Measurements from ENCODE around the gene IVD.

Gene IVD

GRCh38 chr15:40405501-40406381 lies at the start of gene IVD:
Gene IVD, plus strand, starts transcription at chr15:40405795. Its CDS starts 33 bp downstream, at chr15:40405828.
- peak; percentile 81 for DNase-seq

DNA sequence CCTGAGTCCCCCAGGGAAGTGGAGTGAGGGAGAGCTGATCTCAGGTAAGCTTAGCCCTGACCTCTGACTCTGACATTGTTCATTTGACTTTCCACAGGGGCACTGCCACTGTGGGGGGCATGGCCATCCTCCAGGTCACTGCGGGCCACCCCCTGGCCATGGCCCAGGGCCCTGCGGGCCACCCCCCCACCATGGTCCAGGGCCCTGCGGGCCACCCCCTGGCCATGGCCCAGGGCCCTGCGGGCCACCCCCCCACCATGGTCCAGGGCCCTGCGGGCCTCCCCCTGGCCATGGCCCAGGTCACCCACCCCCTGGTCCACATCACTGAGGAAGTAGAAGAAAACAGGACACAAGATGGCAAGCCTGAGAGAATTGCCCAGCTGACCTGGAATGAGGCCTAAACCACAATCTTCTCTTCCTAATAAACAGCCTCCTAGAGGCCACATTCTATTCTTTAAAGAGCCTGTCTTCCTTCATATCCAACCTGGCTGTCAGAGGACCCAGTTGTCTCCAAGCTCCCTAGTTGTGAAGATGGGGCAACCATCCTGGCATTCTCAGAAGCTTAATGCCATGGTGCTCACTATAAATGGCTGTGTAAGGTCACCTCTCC lies 49.5 kb upstream of the IVD start:
- DNase-seq: no peak

- no peak for DNase-seq
These were observed 48.3 kb upstream of the IVD start for GRCh38 chr15:40357246-40357645.

- DNase-seq: peak; percentile 81
These were observed 47.7 kb upstream of the IVD start, which contains the start of gene DISP2 for GRCh38 chr15:40357723-40358470. Gene DISP2, plus strand, starts transcription at chr15:40358219. Its CDS starts 103 bp downstream, at chr15:40358322.

DNA sequence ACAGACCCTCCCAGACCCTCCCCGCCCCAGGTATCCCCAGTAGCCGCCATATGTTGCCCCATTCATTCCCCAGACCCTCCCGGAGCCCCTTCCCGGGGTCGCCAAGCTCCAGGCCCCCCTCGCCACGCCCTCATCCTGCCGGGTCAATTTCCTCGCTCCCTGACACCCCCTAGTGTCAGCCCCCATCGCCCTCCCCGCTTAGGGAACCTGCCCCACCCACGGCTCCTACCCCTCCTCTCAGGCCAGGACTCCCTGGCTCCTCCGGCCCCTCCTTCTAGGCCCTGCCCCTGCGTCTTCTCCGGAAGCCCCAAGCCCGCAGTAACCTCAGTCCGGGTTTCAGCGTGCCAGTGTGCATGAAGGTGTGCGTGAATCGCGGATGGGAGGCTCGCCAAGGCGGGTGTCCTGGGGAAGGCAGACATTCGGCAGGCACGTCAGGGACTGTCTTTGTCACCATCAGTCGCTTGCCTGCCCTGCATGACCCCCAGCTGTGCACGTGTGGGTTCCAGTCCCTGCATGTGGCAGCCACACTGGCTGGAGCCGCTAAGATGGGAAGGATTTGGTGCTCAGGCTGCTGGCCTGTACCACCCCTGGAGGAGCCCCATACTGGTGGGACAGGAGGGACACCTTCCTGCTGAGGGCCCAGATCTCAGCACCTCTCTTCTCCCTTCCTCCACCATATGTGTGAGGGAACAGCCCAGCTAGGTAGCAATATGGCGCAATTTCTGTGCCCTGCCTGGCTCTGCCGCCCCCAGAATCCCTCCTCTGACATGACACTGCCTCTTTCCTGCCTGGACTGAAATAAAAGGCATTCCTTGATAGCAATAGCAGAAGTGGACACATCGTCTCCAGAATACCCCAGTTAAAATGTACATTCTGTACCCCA lies 46.9 kb upstream of the IVD start:
- DNase-seq: no peak

GRCh38 chr15:40360015-40360414 lies 45.6 kb upstream of the IVD start:
- DNase-seq: no peak

- no peak for DNase-seq
These were observed 44.0 kb upstream of the IVD start for GRCh38 chr15:40361640-40362039.

DNA sequence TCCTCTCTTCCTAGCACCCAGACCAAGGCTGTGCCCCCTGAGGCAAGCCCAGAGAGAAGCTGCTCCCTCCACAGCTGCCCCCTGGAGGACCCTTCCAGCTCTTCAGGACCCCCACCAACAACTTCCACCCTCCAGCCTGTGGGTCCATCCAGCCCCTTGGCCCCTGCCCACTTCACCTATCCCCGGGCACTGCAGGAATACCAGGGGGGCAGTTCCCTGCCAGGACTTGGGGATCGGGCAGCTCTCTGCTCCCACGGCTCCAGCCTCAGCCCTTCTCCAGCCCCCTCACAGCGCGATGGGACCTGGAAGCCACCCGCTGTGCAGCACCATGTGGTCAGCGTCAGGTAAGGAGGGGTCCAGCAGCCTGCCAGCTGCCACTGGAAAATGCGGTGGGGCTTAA lies 42.0 kb upstream of the IVD start:
- no peak for DNase-seq

GRCh38 chr15:40364251-40364650 lies 41.3 kb upstream of the IVD start:
- no peak for DNase-seq

DNA sequence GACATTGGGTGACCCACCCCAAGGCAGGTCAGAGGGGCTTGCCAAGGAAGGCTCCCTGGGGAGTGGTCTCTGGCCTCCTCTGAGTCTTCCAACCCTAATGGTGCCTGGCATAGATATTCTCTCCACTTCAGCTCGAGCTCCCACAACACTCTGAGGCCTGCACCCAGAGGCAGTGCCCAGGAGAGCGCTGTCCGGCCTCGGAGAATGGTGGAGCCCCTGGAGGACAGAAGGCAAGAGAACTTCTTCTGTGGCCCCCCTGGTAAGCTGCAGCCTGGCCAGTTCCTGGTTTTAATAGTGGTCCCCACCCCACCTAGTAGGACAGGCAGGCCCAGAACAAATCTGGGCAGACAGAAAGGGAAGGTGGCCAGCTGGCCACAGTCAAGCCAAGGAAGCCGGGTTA lies 40.6 kb upstream of the IVD start:
- no peak for DNase-seq

DNA sequence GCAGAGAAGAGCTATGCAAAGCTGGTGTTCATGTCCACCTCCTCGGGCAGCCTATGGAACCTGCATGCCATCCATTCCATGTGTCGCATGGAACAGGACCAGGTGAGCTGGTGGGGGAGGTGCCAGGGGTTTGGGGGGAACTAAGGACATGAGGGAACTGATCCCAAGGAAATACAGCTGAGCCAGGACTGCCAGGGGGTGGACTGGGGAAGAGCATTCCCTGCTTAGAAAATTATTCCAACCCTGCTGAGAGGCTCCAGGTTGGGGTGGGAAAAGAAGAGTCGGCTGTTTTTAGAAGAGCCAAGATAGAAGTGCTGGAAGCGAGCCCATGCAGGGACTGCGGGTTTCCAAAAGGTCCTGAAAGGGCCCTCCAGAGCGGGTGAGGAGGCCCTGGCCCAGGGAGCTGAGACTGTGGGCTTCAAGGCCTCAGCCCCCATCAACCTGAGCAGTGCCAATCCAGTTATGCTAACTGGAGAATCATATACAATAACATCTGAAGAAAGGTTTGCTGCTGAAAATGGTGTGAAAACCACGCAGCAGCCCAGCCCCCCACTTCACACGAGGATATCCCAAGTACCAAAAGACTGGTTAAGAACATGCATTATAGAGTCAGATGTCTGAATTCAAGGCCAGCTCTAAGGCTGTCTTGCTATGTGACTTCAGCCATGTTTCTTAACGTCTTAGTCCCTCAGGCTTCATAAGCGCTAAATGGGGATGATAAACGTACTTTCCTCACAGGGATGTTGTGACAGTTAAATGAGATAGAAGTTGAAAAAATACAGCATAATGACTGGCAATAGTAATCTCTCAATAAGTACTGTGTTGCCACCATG lies 39.8 kb upstream of the IVD start:
- no peak for DNase-seq

DNA sequence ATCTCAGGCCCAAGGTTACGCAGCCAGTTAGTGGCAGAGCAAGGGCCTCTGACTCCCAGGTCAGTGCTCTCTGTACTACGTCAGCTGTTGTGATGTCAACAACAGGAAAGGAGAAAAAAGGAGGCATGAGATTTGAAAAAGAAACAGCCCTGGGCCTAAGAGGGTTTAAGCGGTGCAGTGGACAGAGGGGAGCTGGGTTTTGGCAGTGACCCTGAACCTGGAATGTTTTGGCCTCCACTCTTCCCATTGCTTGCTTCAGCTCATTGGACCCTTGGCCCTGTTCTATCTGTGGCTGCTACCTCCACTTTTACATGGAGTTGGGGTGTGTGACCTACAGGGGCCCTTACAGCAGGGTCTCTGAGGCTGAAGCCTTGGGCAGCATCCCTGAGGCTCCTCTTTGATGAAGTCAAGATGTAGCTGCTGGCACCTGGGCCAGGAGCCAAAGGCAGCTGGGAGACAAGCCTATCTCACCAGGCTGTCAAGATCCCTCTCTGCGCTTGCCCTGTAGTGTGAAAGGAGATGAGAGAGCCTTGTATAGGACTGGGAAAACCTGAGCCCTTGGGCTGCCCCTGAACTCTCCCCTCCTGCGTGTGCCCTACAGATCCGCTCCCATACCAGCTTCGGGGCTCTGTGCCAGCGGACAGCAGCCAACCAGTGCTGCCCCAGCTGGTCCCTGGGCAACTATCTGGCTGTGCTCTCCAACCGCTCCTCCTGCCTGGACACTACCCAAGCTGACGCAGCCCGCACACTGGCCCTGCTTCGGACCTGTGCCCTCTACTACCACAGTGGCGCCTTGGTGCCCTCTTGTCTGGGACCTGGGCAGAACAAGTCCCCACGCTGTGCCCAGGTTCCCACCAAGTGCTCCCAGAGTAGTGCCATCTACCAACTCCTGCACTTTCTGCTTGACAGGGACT lies 38.9 kb upstream of the IVD start:
- DNase-seq: no peak

DNA sequence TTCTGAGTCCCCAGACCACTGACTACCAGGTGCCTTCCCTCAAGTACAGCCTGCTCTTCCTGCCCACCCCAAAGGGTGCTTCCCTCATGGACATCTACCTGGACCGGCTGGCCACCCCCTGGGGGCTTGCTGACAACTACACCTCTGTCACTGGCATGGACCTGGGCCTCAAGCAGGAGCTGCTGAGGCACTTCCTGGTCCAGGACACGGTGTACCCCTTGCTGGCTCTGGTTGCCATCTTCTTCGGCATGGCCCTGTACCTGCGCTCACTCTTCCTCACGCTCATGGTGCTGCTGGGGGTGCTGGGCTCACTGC lies 38.3 kb upstream of the IVD start:
- no peak for DNase-seq

- DNase-seq: no peak
These were observed 37.6 kb upstream of the IVD start for GRCh38 chr15:40367686-40368611.

- no peak for DNase-seq
These were observed 36.7 kb upstream of the IVD start for GRCh38 chr15:40368719-40369473.

GRCh38 chr15:40369474-40369869 lies 36.1 kb upstream of the IVD start:
- DNase-seq: no peak

- DNase-seq: no peak
These were observed 35.6 kb upstream of the IVD start for GRCh38 chr15:40369971-40370370.

GRCh38 chr15:40372981-40373380 lies 32.6 kb upstream of the IVD start:
- DNase-seq: no peak

DNA sequence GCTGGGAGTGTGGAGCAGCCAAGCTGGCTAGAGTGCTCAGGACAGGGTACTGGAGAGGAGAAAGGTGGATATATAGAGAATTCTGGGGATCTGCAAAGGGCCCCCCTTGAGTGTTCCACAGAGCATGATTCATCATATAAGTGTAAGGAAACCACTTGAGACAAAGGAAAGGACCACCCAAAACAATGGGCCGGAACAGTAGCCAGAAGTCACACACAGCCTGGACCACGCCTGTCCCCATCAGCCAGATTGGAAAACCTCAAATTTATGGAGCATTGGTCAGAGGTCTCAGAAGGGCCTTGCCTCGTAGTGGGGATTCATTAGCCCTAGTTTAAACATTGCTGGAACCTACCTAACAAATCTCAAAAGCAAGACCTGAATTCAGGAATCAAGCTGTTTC lies 28.0 kb upstream of the IVD start:
- DNase-seq: no peak

Data from NCI-H2227 treated with DMSO at 0.1 percent for 48 hours (cell line).